DOHH2 (cell line): ENCODE results near the gene TBL2.
"Not testable (repeated sequence)": the region's sequence is repeated elsewhere in the genome, so short reads cannot be mapped to it uniquely, and the experiment has no call there.

Experiments used
- H3F3A ChIP-seq: fragments of 200-600 bp; sonication (generic), shearing (Covaris generic); 2 replicates; pipeline ENCODE4 v1.6.0; 2016; ENCODE audit warnings: antibody characterized with exemption, mild to moderate bottlenecking; ENCODE audit not compliant: control insufficient read depth, insufficient read depth
- H3K27ac ChIP-seq: fragments of 200-600 bp; sonication (generic); 2 replicates; pipeline ENCODE4 v1.5.1; 2014; ENCODE audit warnings: low read depth, mild to moderate bottlenecking, low read length, moderate library complexity
- H3K27me3 ChIP-seq: fragments of 200-600 bp; sonication (generic); 2 replicates; pipeline ENCODE4 v1.6.1; 2014; ENCODE audit warnings: mild to moderate bottlenecking, low read length, mixed read lengths; ENCODE audit not compliant: control insufficient read depth
- H3K36me3 ChIP-seq: fragments of 200-600 bp; sonication (generic); 2 replicates; pipeline ENCODE4 v1.6.1; 2014; ENCODE audit warnings: mild to moderate bottlenecking, low read length, moderate library complexity, mixed read lengths; ENCODE audit not compliant: control insufficient read depth
- H3K4me1 ChIP-seq: fragments of 200-600 bp; sonication (generic); 2 replicates; pipeline ENCODE4 v1.6.1; 2014; ENCODE audit warnings: mild to moderate bottlenecking, low read length, mixed read lengths; ENCODE audit not compliant: control insufficient read depth
- H3K4me2 ChIP-seq: fragments of 200-600 bp; sonication (generic); 2 replicates; pipeline ENCODE4 v1.6.0; 2014; ENCODE audit warnings: mild to moderate bottlenecking, low read length, moderate library complexity
- H3K4me3 ChIP-seq: fragments of 200-600 bp; sonication (generic); 2 replicates; pipeline ENCODE4 v1.5.1; 2014; ENCODE audit warnings: mild to moderate bottlenecking, low read length, mixed read lengths
- H3K79me2 ChIP-seq: fragments of 200-600 bp; sonication (generic); 2 replicates; pipeline ENCODE4 v1.6.1; 2014; ENCODE audit warnings: mild to moderate bottlenecking, low read length, mixed read lengths; ENCODE audit not compliant: control insufficient read depth
- H3K9me2 ChIP-seq: fragments of 200-600 bp; sonication (generic); replicated peaks from 2 replicates; pipeline ENCODE4 v1.6.1; 2014; ENCODE audit warnings: mild to moderate bottlenecking, low read length, mixed read lengths; ENCODE audit not compliant: control insufficient read depth
- H3K9me3 ChIP-seq: fragments of 200-600 bp; sonication (generic); 2 replicates; pipeline ENCODE4 v1.6.1; 2014; ENCODE audit warnings: antibody characterized with exemption, low read length, mixed read lengths; ENCODE audit not compliant: control insufficient read depth, insufficient read depth
- H4K20me1 ChIP-seq: fragments of 200-600 bp; sonication (generic); 2 replicates; pipeline ENCODE4 v1.6.0; 2014; ENCODE audit warnings: low read depth, mild to moderate bottlenecking, antibody characterized with exemption, low read length, moderate library complexity; ENCODE audit not compliant: control insufficient read depth, insufficient read depth
- EZH2phosphoT487 ChIP-seq: fragments of 200-600 bp; sonication (generic); IDR thresholded peaks from 2 replicates; pipeline ENCODE4 v1.6.1; 2017; ENCODE audit warnings: borderline replicate concordance, mild to moderate bottlenecking, antibody characterized with exemption, low read length, moderate library complexity, mixed read lengths
- TF ChIP-seq, protein P1 (sequence below): fragments of 200-600 bp; sonication (generic); IDR thresholded peaks from one replicate; pipeline ENCODE4 v1.5.1; 2014; ENCODE audit warnings: antibody characterized with exemption, mild to moderate bottlenecking, low read depth, low read length; ENCODE audit not compliant: poor library complexity, severe bottlenecking

TBL2 gene

DNA sequence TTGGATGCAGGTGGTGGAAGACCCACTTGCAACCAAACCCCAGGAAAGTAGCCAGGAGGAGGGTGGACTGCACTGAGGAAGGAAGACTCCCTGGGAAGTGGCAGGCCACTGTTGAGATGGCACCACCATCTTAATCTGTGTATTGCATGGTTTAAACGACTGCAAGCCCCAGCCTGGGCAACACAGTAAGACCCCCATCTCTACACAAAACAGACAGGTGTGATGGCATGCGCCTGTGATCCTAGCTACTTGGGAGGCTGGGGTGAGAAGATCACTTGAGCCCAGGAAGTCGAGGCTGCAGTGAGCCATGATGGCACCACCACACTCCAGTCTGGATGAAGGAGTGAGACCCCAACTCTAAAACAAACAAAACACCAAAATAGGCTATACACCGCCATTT lies 11.2 kb downstream of the TBL2 start:
- no peaks in the 10 kb centered on the region for H3K79me2 ChIP-seq
- no peaks in the 10 kb centered on the region for H3K9me2 ChIP-seq
- H3K27me3 ChIP-seq: peaks cover 7% of the 10 kb centered on the region; the same call in 1 of the 2 replicates
- no peak overlapping the region for H3K4me2 ChIP-seq
- H3F3A ChIP-seq: no peaks in the 10 kb centered on the region
- TF ChIP-seq EZH2phosphoT487: no peak
- TF ChIP-seq, protein P1, sequence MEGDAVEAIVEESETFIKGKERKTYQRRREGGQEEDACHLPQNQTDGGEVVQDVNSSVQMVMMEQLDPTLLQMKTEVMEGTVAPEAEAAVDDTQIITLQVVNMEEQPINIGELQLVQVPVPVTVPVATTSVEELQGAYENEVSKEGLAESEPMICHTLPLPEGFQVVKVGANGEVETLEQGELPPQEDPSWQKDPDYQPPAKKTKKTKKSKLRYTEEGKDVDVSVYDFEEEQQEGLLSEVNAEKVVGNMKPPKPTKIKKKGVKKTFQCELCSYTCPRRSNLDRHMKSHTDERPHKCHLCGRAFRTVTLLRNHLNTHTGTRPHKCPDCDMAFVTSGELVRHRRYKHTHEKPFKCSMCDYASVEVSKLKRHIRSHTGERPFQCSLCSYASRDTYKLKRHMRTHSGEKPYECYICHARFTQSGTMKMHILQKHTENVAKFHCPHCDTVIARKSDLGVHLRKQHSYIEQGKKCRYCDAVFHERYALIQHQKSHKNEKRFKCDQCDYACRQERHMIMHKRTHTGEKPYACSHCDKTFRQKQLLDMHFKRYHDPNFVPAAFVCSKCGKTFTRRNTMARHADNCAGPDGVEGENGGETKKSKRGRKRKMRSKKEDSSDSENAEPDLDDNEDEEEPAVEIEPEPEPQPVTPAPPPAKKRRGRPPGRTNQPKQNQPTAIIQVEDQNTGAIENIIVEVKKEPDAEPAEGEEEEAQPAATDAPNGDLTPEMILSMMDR: no peak
- no peaks in the 10 kb centered on the region for H3K9me3 ChIP-seq
- H3K36me3 ChIP-seq: peaks cover 33% of the 10 kb centered on the region
- H3K4me1 ChIP-seq: peaks cover 6% of the 10 kb centered on the region
- H3K27ac ChIP-seq: no peak overlapping the region
- no peaks in the 10 kb centered on the region for H4K20me1 ChIP-seq
- H3K4me3 ChIP-seq: no peak overlapping the region

DNA sequence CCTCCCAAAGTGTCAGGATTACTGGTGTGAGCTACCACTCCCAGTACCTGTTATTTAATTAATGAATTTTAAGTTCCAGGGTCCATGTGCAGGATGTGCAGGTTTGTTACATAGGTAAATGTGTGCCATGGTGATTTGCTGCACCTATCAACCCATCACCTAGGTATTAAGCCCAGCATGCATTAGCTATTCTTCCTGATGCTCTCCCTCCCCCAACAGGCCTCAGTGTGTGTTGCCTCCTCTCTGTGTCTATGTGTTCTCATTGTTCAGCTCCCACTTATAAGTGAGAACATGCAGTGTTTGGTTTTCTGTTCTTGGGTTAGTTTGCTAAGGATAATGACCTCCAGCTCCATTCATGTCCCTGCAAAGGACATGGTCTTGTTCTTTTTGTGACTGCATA lies 11.9 kb downstream of the TBL2 start:
- H3K4me2 ChIP-seq: peak overlapping the region; percentile 31
- not testable (repeated sequence) for H3K79me2 ChIP-seq, H4K20me1 ChIP-seq, H3F3A ChIP-seq, H3K4me3 ChIP-seq, H3K9me2 ChIP-seq, H3K9me3 ChIP-seq, H3K27ac ChIP-seq, H3K27me3 ChIP-seq
- H3K4me1 ChIP-seq: peaks cover 11% of the 10 kb centered on the region
- peaks cover 27% of the 10 kb centered on the region for H3K36me3 ChIP-seq

DNA sequence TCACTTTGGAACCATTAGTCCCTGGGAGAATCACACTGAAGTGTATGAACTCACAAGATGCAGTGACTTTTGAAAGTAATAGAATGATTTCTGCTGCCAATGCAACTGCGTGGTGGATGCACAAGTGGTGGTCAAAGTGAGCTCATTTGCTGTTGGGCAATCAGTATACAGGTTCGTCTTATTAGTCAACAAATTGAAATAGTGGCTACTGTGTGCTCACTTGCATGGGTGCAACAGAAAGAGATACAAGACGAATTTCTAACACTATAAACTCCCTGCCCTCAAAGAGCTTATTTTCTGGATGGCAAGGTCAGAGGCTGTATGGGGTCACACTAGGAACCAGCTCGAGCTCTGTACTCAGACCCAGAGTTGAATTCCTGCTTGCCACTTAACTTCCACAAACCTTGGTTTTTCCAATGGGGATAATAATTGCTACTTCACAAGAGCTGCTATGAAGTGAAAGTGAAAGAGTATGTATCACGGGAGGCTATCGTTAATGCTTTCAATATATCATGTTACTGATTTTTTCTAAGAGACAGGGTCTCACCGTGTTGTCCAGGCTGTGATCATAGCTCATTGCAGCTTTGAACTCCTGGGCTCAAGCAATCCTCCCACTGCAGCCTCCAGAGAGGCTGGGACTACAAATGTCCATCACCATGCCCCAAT lies 12.6 kb downstream of the TBL2 start:
- peak overlapping the region; percentile 4; the same call in 1 of the 2 replicates for H3K4me3 ChIP-seq
- H3K27me3 ChIP-seq: peaks cover 7% of the 10 kb centered on the region; the same call in 1 of the 2 replicates
- no peaks in the 10 kb centered on the region for H3K9me3 ChIP-seq
- H3K36me3 ChIP-seq: peaks cover 21% of the 10 kb centered on the region
- peak overlapping the region; percentile 31 for H3K4me2 ChIP-seq
- no peak for TF ChIP-seq EZH2phosphoT487
- TF ChIP-seq, protein P1: no peak
- no peaks in the 10 kb centered on the region for H3K9me2 ChIP-seq
- H3F3A ChIP-seq: no peaks in the 10 kb centered on the region
- no peak overlapping the region for H3K27ac ChIP-seq
- H3K79me2 ChIP-seq: no peaks in the 10 kb centered on the region
- H4K20me1 ChIP-seq: no peaks in the 10 kb centered on the region
- peaks cover 11% of the 10 kb centered on the region for H3K4me1 ChIP-seq

DNA sequence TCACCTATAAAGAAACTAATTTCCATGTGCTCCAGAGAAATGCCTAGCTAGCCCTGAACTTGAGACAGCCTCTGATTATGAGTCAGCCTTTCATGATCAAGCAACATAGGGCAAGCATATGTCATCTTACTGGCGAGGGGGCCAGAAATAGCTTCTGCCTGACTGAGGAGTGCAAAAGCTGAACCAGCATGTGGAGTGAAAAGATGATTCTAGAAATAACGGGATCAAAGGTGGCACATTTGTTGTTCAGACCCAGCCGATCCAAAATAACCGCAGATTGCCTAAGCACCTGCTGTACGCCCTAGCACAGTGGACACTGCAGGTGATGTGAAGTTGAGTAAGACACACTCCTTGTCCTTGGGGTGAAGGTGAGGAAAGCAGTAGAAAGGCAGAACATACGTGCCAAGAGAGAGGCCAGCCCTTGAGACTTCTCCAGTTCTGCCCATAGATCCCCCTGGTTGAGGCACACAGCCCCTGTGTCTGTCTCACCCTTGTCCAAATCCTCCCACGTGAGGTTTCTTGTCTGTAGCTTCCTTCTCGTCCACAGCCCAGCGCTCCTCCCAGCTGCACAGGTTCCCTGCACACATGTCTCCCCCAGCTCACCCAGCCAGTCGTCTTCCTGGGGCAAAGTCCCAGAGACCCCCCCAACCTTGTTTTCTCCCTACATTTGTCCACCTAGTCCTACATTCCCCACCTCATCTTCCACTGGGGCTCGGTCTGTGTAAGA lies 18.1 kb downstream of the TBL2 start:
- Histone ChIP-seq H3K9me2 (no peaks in the 10 kb centered on the region), H3K27me3 (peaks cover 8% of the 10 kb centered on the region; the same call in 1 of the 2 replicates), H3K79me2 (peaks cover 17% of the 10 kb centered on the region), H3F3A (peaks cover 10% of the 10 kb centered on the region; the same call in 1 of the 2 replicates), H3K4me2 (no peak overlapping the region), H3K4me3 (no peak overlapping the region), H4K20me1 (peaks cover 8% of the 10 kb centered on the region; the same call in 1 of the 2 replicates), H3K36me3 (peaks cover 13% of the 10 kb centered on the region), H3K9me3 (no peaks in the 10 kb centered on the region), H3K4me1 (peaks cover 36% of the 10 kb centered on the region), H3K27ac (no peak overlapping the region)
- TF ChIP-seq, protein P1: no peak
- no peak for TF ChIP-seq EZH2phosphoT487
